Measurements from ENCODE around the gene ADRA2B.

Gene ADRA2B

GRCh38 chr2:96116879-96117533, 635 bp upstream of the ADRA2B start:
- DNase-seq (ENCODE audit: low spot score): peak; percentile 80

DNA sequence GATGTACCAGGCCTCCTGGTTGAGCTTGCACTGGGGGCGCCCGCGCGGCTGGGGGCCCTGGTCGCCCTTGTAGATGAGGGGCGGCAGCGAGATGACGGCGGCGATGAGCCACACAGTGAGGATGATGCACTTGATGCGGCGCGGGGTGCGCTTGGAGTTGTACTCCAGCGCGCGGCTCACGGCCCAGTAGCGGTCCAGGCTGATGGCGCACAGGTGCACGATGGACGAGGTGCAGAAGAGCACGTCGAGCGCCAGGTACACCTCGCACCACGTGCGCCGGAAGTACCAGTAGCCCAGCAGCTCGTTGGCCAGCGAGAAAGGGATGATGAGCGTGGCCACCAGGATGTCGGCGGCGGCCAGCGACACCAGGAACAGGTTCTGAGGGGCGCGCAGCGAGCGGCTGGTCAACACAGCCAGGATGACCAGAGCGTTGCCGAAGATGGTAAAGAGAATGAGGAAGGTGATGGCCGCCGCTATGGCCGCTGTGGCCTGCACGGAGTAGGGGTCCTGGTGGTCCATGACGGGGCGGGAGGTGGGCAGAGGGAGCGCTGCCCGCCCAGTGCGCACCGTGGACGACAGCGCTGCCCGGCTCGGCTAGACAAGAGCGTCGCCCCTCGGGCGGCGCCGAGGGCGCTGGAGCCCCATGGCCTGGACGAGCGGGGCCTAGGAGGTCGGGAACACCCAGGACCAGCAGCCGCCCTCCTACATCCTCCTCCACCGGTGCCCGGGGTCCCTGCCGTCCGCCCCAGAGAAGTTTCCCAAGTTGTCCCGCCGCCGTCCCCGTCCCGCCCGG, 544 bp downstream of the ADRA2B start:
- DNase-seq (ENCODE audit: low spot score): no peak

- no peak for DNase-seq (ENCODE audit: low spot score)
Measured at GRCh38 chr2:96114903-96115581, 1.3 kb downstream of the ADRA2B start.

DNA sequence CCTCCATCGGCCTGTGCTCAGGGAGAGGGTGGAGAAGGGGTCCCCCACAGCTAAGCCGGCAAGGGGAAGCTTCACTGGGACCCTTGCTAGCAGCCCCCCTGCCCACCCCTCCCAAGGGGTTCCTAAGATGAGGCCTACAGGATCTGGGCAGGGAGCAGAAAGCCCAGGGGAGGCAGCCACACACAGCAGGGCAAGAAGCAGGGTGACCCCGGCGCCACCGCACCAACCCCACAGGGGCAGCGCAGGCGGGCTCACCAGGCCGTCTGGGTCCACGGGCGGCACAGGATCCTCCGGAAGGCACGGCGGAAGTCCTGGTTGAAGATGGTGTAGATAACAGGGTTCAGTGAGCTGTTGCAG, 1.8 kb downstream of the ADRA2B start:
- DNase-seq (ENCODE audit: low spot score): no peak

DNA sequence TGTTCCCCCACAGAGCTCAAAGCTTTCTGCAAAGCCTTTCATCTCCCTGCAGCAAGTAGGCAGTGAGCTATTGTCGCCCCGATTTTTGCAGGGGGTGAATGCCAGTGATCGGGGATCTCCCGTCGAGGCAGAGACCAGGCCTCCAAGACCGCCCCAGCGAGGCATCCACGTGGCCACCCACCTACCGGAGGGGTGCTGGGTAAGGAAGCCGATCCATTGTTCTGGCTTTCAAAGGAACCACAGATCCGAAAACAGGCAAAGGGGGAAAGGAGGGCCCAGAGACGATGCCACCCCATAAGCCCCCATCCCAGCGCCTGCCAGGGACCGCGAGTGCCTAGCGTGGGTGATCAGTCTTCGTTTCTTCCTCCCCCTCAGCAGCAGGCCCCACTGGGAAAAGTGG, 2.4 kb downstream of the ADRA2B start:
- DNase-seq (ENCODE audit: low spot score): no peak

DNA sequence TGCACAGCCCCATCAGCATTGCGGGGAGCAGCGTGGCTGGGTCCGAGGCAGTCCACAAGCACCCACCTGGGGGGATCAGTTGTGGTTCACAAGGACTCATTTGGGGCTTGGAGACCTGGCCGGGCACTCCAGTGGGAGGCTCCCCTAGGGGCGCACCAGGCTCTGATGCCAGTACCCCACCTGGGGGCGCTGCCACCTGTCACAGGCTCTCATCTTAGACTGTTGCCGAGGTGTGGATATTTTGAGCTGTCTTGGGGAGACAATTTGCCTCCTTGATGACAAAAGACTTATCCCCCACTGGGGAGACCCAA, 3.0 kb downstream of the ADRA2B start:
- no peak for DNase-seq (ENCODE audit: low spot score)

DNA sequence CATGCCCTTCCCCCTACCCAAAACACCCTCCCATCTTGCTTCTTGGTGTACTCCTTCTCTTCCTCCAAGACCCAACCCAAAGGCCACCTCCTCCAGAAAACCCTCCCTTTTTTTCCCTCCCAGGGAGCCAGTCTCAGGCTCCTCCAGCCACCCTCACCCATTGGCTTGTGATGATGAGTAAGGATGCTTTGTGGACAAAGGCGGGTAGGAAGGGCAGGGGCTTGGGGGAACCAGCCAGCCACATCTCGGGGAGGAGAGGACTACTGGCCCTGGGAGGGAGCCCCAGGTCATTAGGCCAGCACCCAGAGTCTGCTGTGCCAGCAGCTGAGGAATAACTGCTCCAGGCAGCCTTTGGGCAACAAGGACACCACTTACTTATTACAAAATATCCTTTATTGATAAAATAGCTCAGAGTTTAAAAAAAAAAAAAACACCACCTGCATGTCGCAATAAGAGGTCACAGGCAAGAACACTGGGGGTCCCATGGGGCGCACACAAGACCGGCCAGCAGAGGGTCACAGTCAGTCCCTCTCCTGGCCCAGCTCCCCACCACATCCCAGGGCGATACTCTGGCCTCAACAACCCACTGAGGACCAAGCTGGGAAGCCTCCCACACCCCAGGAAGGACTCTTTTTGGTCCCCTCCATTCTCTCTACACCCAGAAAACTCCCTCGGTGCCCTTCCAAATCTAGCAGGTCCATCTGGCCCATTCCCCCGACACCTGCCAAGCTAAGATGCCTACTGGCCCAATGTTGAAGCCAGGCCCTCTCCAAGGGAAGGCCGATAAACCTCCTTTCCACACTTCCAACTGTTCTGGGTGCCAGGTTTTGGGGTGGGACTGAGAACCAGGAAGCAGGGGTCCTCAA, 3.6 kb downstream of the ADRA2B start:
- no peak for DNase-seq (ENCODE audit: low spot score)

DNA sequence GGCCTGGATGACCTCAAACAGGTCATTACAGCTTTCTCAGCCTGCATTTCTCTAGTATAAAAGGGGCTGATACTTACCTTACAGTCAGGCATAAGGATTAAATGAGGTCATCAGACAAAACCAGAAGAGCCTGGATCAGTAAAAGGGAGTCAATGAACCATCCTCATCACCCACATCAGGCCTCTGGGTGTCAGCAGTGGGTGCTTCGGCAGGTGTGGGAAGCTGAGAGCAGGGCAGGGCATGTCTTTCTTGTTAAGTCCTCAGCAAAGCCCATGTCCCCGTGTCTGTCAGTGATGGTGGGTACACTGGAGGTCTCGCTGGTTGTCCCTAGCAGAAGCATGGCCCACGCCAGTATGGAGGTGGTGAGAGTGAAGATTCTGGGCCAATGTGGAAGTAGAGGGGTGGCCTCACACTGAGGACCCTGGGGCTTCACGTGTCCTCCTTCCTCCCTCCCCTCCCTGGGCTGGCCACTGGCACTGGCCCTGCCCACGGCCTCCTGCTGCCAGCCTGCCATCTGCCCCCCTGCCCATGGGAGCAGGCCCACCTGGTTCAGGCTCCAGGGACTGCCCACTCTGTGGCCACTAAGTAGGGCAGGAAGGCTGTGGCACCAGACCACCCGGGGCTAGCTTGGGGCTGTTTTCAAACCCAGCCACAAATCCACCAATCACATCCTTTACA, 4.4 kb downstream of the ADRA2B start:
- no peak for DNase-seq (ENCODE audit: low spot score)

- DNase-seq (ENCODE audit: low spot score): no peak
Measured at GRCh38 chr2:96111257-96111640, 5.1 kb downstream of the ADRA2B start.

DNA sequence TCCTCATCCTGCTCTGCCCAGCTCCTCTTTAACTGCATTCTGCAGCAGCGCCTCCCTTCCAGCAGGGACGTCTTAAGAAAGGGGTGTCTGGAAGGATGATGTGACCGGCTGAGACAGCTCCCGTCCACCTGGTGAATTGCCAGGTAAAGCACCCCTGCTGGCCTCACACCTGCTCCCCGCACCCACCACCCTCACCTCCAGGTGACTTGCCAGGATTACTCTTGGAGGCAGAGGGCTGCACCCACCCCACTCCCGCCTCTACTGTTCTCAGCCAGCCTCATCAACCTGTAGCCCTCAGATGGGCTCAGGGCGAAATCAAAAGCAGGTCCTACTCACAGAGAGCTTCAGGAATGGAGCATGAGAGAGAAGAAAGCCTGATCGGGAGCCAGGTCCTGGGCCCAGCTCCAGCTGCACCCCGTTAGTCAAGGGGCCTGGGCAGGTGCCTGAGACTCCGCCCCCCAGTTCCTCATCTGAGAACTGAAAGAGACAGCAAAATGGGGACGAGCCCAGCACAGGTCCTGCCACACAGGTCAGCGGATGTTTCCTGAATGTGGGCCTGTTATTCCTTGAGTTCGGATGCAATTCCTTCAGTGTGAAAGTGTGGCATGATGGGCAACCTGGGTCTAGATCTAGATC, 5.6 kb downstream of the ADRA2B start:
- DNase-seq (ENCODE audit: low spot score): no peak

DNA sequence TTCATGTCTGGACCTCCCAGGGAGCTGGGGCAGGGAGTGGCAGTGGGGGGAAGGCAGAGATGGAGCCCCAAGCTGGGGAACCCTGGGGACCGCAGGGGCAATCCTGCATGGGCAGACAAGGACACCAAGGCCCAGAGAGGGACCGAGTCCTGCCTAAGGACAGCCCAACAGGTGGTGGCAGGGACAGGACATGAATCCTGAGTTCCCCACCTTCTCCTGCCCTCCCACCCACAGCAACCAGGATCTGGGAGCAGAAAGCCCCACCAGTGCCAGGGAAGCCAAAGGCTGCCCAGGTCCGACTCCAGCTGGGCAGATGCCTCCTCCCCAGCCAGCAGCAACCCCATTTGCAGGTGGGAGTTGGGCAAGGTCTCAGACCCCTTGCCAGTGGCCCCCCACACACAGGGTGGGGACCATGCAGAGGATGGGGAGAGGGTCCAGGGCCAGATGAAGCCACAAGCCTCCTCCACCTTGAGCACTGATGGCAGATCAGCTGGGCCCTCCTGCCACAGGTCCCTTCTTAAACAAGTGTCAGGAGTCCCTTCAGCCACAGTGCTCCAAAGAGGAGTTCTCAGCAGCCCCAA, 6.3 kb downstream of the ADRA2B start:
- no peak for DNase-seq (ENCODE audit: low spot score)

DNA sequence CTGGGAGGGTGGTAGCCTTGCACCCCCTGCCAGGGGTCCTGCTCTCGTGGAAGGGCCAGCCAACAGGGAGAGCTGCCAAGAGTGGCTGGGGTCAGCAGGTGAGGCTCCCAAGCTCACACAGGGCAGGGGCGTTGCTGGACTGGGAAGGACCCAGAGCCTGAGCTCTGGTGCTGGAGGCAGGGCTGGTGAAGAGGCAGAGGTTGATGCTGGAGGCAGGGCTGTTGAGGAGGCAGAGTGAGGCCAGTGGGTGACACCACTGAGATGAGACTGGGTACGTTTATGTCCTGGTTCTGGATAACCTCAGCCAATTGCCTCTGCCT, 7.0 kb downstream of the ADRA2B start:
- DNase-seq (ENCODE audit: low spot score): no peak

DNA sequence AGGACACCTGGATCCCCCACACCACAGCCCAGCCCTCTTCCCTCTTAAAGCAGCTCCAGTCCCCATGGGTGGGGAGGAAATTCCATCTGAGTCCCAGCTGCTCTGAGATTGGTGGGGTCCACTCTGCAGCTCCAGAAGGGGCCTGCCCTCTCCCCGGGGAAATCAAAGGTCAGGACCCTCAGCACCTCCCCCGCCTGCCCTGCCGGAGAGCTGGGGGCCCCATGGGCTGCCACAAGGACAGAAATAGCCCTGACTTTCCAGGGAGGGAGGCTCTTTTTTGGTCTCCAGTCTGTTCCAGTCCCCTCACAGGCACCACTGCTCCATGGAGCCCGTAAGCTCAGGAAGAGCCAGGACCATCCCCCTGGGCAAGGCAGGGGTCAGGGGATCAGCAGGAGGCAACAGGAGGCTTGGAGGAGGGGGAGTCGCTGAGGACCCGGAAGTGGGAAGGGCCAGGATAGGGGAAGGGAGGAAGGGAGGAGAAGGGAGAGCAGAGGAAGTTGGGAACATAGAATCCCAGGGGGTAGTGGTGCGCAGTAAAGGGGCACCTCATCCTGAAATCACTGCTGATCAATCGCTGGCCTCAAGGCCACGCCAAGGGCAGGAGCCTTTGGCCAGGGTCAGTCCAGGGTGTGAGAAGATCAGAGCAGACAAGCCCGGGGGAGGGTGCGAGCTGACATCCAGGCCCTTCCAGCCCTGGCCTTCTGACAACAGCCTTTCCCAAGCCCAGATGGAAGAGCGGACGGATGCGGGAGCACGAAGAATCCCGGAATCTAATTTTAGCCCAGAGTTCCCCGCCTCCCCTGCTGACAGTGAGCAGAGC, 7.6 kb downstream of the ADRA2B start:
- peak; percentile 70 for DNase-seq (ENCODE audit: low spot score)

DNA sequence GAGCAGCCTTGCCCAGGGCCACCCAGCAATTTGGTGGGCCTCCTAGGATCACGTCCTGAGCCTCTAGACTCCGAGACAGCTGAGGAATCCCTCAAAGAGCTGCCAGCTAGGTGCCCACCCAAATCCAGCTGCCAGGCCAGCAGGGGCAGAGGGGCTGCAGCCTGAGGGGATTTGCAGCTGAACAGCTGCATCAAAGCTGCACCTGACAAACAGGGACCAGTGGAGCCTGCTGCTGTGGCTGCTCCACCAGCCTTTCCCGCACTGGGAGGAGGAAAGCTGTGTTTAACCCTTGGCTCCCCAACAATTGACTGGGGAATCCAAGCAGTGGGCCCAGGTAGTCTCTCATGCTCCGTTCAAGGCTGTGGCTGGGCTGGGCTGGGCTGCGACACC, 8.2 kb downstream of the ADRA2B start:
- DNase-seq (ENCODE audit: low spot score): no peak

GRCh38 chr2:96107708-96108065, 8.7 kb downstream of the ADRA2B start:
- no peak for DNase-seq (ENCODE audit: low spot score)

DNA sequence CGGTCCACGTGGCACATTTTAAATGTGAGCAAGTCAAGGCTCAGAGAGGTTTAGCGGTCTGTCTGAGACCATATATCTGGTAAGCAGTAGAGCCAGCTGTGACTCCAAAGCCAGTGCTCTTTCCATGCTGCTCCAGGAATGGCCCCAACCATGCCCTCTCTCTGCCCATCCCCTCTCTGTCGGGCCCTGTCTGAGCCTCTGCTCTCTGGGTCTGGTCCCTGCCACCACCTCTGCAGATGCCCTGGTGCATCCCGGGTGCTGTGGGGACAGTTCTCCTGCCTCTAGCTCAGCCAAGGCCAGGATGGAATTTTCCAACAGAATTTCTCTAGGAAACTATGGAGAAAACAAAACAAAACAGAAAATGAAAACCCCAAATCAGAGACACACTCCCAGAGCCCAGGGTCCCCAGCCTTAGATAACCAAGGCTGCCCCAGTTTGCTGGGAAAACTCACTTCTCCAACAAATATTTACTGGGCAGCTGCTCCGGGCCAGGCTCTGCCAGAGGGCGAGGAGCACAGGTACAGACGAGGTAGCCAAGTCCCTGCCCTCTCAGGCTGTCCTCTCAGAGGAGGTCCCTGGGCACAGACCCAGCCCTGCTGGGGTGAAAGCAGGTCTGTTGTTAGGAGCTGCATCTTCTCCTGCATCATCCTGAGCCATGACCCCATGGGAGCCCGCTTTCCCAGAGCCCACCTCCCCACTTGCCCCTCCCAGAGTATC, 9.2 kb downstream of the ADRA2B start:
- DNase-seq (ENCODE audit: low spot score): no peak

DNA sequence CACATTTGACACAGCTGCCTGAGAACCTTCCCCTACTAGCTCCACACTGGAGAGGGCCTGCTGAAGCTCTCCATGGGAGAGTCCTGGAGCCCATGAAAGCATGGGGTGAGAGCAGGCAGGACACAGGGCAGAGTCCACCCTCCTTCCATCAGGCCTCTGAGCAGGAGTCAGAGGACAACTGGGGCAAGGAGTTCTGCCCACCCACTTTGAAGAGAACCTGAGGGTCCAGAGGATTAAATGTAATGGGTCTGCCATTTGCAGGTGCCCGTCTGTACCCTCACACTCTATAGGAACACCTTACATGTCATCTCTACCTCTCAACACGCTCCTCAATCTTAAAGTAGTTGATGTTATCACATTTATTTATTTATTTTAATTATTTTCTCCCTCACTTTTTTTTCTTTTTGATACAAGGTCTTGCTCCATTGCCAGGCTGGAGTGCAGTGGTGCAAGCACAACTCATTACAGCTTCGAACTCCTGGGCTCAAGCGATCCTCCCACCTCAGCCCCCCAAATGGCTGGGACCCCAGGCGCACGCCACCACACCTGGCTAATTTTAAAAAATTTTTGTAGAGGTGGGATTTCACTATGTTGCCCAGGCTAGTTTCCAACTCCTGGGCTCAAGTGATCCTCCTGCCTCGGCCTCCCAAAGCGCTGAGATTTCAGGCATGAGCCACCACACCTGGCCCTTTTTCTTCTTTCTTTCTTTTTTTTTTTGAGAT, 10.2 kb downstream of the ADRA2B start:
- no peak for DNase-seq (ENCODE audit: low spot score)

GRCh38 chr2:96105152-96105915, 11.0 kb downstream of the ADRA2B start:
- no peak for DNase-seq (ENCODE audit: low spot score)
